CD4-positive, alpha-beta T cell (primary cell): ENCODE results near the gene KNDC1. TPM values are rescaled to one million over a fixed set of nuclear protein-coding genes. Genes with fewer than 3 reads are reported as not detected.
A peak's percentile ranks its signal among the peaks of the same experiment; 100 is the strongest.

ENCODE experiments used
- ATAC-seq: fragments of 200-7000 bp; cut with Tn5 transposase; one replicate; pipeline ENCODE4 v1.10.0; 2022; ENCODE audit warnings: mild to moderate bottlenecking; ENCODE audit not compliant: poor library complexity
- CTCF ChIA-PET: fragments of 350-600 bp; sonication (Branson Sonifier 250); formaldehyde crosslinking; loops from one replicate; lab custom pipeline; 2021; ENCODE audit warnings: antibody characterized with exemption, inconsistent platforms; lab: Charles Lee
- POLR2A ChIA-PET: fragments of 350-600 bp; sonication (Branson Sonifier 250); formaldehyde crosslinking; loops from one replicate; lab custom pipeline; 2021; ENCODE audit warnings: antibody characterized with exemption, inconsistent platforms; lab: Charles Lee
- DNase-seq, 14 experiments: peaks; one replicate each; pipeline ENCODE4 v3.0.0-alpha.2; 2013 to 2020; ENCODE audit warnings: mixed read lengths in 2 of 14
- H3K27ac ChIP-seq, 2 donors: one replicate each; pipeline versions ENCODE4 v1.5.1 to v1.7.0; 2013; ENCODE audit warnings: low read length in 2 of 2, low read depth in 1 of 2, mild to moderate bottlenecking in 1 of 2
- H3K27me3 ChIP-seq, 2 experiments: 1 replicate in 1 of 2; 2 replicates in 1 of 2; pipeline versions ENCODE4 v1.6.1 to v1.7.0; 2013; ENCODE audit warnings: low read length in 2 of 2, control low read depth in 1 of 2, mild to moderate bottlenecking in 1 of 2, moderate library complexity in 1 of 2; ENCODE audit not compliant: insufficient read depth in 2 of 2, control insufficient read depth in 1 of 2
- H3K36me3 ChIP-seq: one replicate; pipeline ENCODE4 v1.6.1; 2013; ENCODE audit warnings: low read length, control low read depth; ENCODE audit not compliant: insufficient read depth
- H3K4me1 ChIP-seq: one replicate; pipeline ENCODE4 v1.6.1; 2013; ENCODE audit warnings: low read length, control low read depth; ENCODE audit not compliant: insufficient read depth
- H3K4me3 ChIP-seq: one replicate; pipeline ENCODE4 v1.5.1; 2013; ENCODE audit warnings: mild to moderate bottlenecking, low read length, moderate library complexity
- H3K9me3 ChIP-seq, 2 experiments: 1 replicate in 1 of 2; 2 replicates in 1 of 2; pipeline versions ENCODE4 v1.6.1 to v1.7.0; 2013; ENCODE audit warnings: low read length in 2 of 2, mild to moderate bottlenecking in 2 of 2, control low read depth in 1 of 2, moderate library complexity in 1 of 2; ENCODE audit not compliant: control insufficient read depth in 1 of 2, insufficient read depth in 1 of 2
- H3K27ac Mint-ChIP-seq: one replicate; pipeline ENCODE4 v1.8.0; 2020; ENCODE audit warnings: mixed read lengths
- H3K27me3 Mint-ChIP-seq: one replicate; pipeline ENCODE4 v1.8.0; 2021; ENCODE audit warnings: mixed read lengths
- H3K36me3 Mint-ChIP-seq: one replicate; pipeline ENCODE4 v1.8.0; 2021; ENCODE audit warnings: low read depth, mixed read lengths
- H3K4me1 Mint-ChIP-seq: one replicate; pipeline ENCODE4 v1.8.0; 2021; ENCODE audit warnings: low read depth, mixed read lengths
- H3K4me3 Mint-ChIP-seq: one replicate; pipeline ENCODE4 v1.8.0; 2020; ENCODE audit warnings: mild to moderate bottlenecking, mixed read lengths
- H3K9me3 Mint-ChIP-seq: one replicate; pipeline ENCODE4 v1.8.0; 2020; ENCODE audit warnings: mixed read lengths
- intact Hi-C, 2 experiments: fragments of 100-400 bp; cut with DNase I in 1 of 2; cut with micrococcal nuclease in 1 of 2; formaldehyde crosslinking; loops; one replicate each; pipeline versions ENCODE4 v1.15.1 to v1.9.0; 2023 to 2025; cut with DNase I, micrococcal nuclease
- total RNA-seq, 174 experiments: library from RNA in 2 of 174; stranded (reverse) in 2 of 174; gene quantifications; one replicate each; pipeline ENCODE4 v1.2.3 and lab custom pipeline; 2021 to 2026
- TF ChIP-seq, protein P1 (sequence below): fragments of 200-600 bp; IDR thresholded peaks from one replicate; pipeline ENCODE4 v1.8.0; 2022; ENCODE audit warnings: antibody characterized with exemption, mild to moderate bottlenecking

The KNDC1 gene
- total RNA-seq, 2 experiments from 2014 or later = not detected

DNA sequence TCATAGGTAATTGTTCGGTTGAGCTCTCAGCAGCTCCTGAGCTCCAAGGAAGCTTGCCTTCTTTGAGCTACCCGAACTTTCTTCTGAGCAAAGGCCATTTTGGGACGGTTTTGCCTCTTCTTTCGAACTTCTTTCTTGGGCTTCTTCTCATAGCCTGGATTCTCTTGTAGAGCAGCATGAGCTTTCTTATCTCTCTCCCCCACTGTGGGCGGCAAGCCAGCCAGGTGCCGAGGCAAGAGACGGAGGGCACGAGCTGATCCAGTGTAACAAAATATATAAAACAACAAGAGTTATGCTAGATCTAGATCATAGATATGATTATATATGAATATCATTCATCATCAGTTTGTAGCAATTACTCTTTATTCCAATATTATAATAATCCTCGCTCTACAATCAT, 16.5 kb upstream of the KNDC1 start:
- Histone ChIP-seq H3K9me3 (peaks cover 3 to 5% of the 10 kb centered on the region in 2 experiments), H3K36me3 (no peaks in the 10 kb centered on the region), H3K27ac (no peak overlapping the region), H3K4me1 (peaks cover 5% of the 10 kb centered on the region), H3K4me3 (no peak overlapping the region), H3K27me3 (peaks cover 10 to 12% of the 10 kb centered on the region in 2 experiments)
- Mint-ChIP-seq H3K9me3 (peaks cover 5% of the 10 kb centered on the region), H3K27ac (no peak overlapping the region), H3K27me3 (peaks cover 52% of the 10 kb centered on the region), H3K36me3 (no peaks in the 10 kb centered on the region), H3K4me3 (no peak overlapping the region), H3K4me1 (peaks cover 6% of the 10 kb centered on the region)
- DNase-seq (peak in 1 of 14 experiments; percentile 2), ATAC-seq (no peak)
- ChIA-PET CTCF (interaction anchor here (0.6 to 1.6 kb wide), 3 partner anchors 132 to 1236 kb away, joined by 3 to 5 read pairs (median 3); no protein-coding TSS in a partner anchor), POLR2A (no interaction called here)
- TF ChIP-seq, protein P1, sequence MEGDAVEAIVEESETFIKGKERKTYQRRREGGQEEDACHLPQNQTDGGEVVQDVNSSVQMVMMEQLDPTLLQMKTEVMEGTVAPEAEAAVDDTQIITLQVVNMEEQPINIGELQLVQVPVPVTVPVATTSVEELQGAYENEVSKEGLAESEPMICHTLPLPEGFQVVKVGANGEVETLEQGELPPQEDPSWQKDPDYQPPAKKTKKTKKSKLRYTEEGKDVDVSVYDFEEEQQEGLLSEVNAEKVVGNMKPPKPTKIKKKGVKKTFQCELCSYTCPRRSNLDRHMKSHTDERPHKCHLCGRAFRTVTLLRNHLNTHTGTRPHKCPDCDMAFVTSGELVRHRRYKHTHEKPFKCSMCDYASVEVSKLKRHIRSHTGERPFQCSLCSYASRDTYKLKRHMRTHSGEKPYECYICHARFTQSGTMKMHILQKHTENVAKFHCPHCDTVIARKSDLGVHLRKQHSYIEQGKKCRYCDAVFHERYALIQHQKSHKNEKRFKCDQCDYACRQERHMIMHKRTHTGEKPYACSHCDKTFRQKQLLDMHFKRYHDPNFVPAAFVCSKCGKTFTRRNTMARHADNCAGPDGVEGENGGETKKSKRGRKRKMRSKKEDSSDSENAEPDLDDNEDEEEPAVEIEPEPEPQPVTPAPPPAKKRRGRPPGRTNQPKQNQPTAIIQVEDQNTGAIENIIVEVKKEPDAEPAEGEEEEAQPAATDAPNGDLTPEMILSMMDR = no peak
- intact Hi-C loops = loop anchor here (5.0 kb wide), 3 partner anchors 119 to 174 kb away; partner anchors contain the start of gene ADAM8 (in 1 of the 2)

DNA sequence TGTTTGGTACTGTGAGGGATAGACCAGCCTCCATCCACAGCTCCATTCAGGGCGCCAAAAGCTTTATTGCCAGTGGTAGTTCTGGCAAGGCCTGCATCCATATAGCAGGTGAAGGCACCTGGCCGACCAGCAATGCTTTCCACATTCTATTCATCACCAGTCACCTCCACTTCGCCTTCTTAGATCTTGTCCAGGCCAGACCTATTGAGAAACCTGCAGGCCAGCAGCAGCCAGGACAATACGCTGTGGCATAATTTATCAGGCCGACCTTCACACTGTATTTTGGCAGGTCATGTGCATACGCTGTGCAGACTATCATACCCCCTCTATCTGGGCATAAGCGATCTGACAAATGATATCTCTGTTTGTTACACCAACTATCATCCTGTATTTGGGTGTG, 15.2 kb upstream of the KNDC1 start:
- H3K36me3 Mint-ChIP-seq = no peaks in the 10 kb centered on the region
- peaks cover 10 to 12% of the 10 kb centered on the region in 2 experiments for H3K27me3 ChIP-seq
- no peaks in the 10 kb centered on the region for H3K36me3 ChIP-seq
- no peak overlapping the region for H3K27ac ChIP-seq
- H3K4me3 ChIP-seq = no peak overlapping the region
- peaks cover 5% of the 10 kb centered on the region for H3K4me1 ChIP-seq
- no peak overlapping the region for H3K27ac Mint-ChIP-seq
- H3K4me3 Mint-ChIP-seq = no peak overlapping the region
- H3K9me3 ChIP-seq = peaks cover 3 to 5% of the 10 kb centered on the region in 2 experiments
- ChIA-PET CTCF (no interaction called here), POLR2A (no interaction called here)
- H3K27me3 Mint-ChIP-seq = peaks cover 64% of the 10 kb centered on the region
- peaks cover 6% of the 10 kb centered on the region for H3K4me1 Mint-ChIP-seq
- peaks cover 5% of the 10 kb centered on the region for H3K9me3 Mint-ChIP-seq
- TF ChIP-seq, protein P1 = no peak
- DNase-seq (peak in 1 of 14 experiments; percentile 2), ATAC-seq (no peak)
- intact Hi-C loops = loop anchor here (1.0 to 5.0 kb wide), 5 partner anchors 83 to 174 kb away; partner anchors contain the start of gene ADAM8 (in 1 of the 2)

DNA sequence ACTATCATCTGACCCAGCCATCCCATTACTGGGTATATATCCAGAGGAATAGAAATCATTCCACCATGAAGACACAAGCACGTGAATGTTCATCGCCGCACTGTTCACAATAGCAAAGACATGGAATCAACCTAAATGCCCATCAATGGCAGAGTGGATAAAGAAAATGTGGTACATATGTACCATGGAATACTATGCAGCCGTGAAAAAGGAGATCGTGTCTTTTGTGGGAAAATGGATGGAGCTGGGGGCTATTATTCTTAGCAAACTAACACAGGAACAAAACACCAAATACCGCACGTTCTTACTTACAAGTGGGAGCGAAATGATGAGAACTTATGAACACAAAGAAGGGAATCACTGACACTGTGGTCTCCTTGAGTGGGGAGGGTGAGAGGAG, 9.8 kb upstream of the KNDC1 start:
- peaks cover 58% of the 10 kb centered on the region for H3K27me3 Mint-ChIP-seq
- no peak overlapping the region for H3K27ac Mint-ChIP-seq
- H3K4me1 ChIP-seq = no peaks in the 10 kb centered on the region
- H3K4me1 Mint-ChIP-seq = no peaks in the 10 kb centered on the region
- peaks cover 5 to 9% of the 10 kb centered on the region in 2 experiments for H3K9me3 ChIP-seq
- peaks cover 4 to 9% of the 10 kb centered on the region in 2 experiments for H3K27me3 ChIP-seq
- H3K36me3 Mint-ChIP-seq = no peaks in the 10 kb centered on the region
- H3K27ac ChIP-seq = no peak overlapping the region
- intact Hi-C loops = no loop called here
- DNase-seq (no peak), ATAC-seq (no peak)
- ChIA-PET POLR2A (no interaction called here), CTCF (no interaction called here)
- H3K9me3 Mint-ChIP-seq = peaks cover 5% of the 10 kb centered on the region
- TF ChIP-seq, protein P1 = no peak
- no peak overlapping the region for H3K4me3 Mint-ChIP-seq
- H3K36me3 ChIP-seq = no peaks in the 10 kb centered on the region
- no peak overlapping the region for H3K4me3 ChIP-seq
